B cell (primary cell): Measurements from ENCODE around the gene PROCA1. TPM values are rescaled to one million over a fixed set of nuclear protein-coding genes. Genes with fewer than 3 reads are reported as not detected.

Experiments used
- ATAC-seq: fragments of 200-7000 bp; cut with Tn5 transposase; one replicate; pipeline ENCODE4 v1.10.0; 2021; ENCODE audit warnings: low read depth, mild to moderate bottlenecking, moderate number of reproducible peaks, moderate library complexity
- CTCF ChIA-PET: fragments of 350-600 bp; sonication (Branson Sonifier 250); formaldehyde crosslinking; loops from one replicate; lab custom pipeline; 2021; ENCODE audit warnings: antibody characterized with exemption, inconsistent platforms; lab: Charles Lee
- POLR2A ChIA-PET: fragments of 350-600 bp; sonication (Branson Sonifier 250); formaldehyde crosslinking; loops from one replicate; lab custom pipeline; 2021; ENCODE audit warnings: antibody characterized with exemption; lab: Charles Lee
- DNase-seq: peaks from one replicate; pipeline ENCODE4 v3.0.0; 2013
- H2AFZ ChIP-seq: 2 replicates; pipeline ENCODE4 v1.6.1; 2012; ENCODE audit warnings: mild to moderate bottlenecking, low read depth, low read length; ENCODE audit not compliant: insufficient read depth, poor library complexity, severe bottlenecking
- H3K27ac ChIP-seq, 2 donors: 1 replicate in 1 of 2; 2 replicates in 1 of 2; pipeline ENCODE4 v1.5.1; 2012 to 2013; ENCODE audit warnings: low read length in 2 of 2, mild to moderate bottlenecking in 2 of 2, moderate library complexity in 1 of 2
- H3K27me3 ChIP-seq, 4 experiments: fragments of 200-600 bp in 1 of 4; sonication (generic) in 1 of 4; replicated peaks in 1 of 4; 1 replicate in 2 of 4; 2 replicates in 2 of 4; pipeline versions ENCODE4 v1.6.1 to v1.7.0; 2013 to 2016; ENCODE audit warnings: low read length in 3 of 4, mild to moderate bottlenecking in 2 of 4, mixed read lengths in 1 of 4, moderate library complexity in 1 of 4; ENCODE audit not compliant: insufficient read depth in 4 of 4, control insufficient read depth in 3 of 4; ENCODE audit errors: control extremely low read depth in 1 of 4
- H3K36me3 ChIP-seq, 2 experiments: replicated peaks in 1 of 2; 1 replicate in 1 of 2; 2 replicates in 1 of 2; pipeline versions ENCODE4 v1.6.1 to v1.7.1; 2013; ENCODE audit warnings: low read length in 1 of 2; ENCODE audit not compliant: insufficient read depth in 2 of 2, control insufficient read depth in 1 of 2; ENCODE audit errors: control extremely low read depth in 1 of 2, extremely low read depth in 1 of 2
- H3K4me1 ChIP-seq, 2 donors: fragments of 200-600 bp in 1 of 2; sonication (generic) in 1 of 2; 1 replicate in 1 of 2; 2 replicates in 1 of 2; pipeline versions ENCODE4 v1.5.1 to v1.6.1; 2013 to 2017; ENCODE audit warnings: low read length in 2 of 2; ENCODE audit not compliant: control insufficient read depth in 2 of 2, insufficient read depth in 2 of 2
- H3K4me2 ChIP-seq: replicated peaks from 2 replicates; pipeline ENCODE3; 2012; ENCODE audit warnings: mild to moderate bottlenecking, low read depth, low read length; ENCODE audit not compliant: poor library complexity, severe bottlenecking
- H3K4me3 ChIP-seq, 5 experiments: fragments of 200-600 bp in 1 of 5; sonication (generic) in 1 of 5; 1 replicate in 3 of 5; 2 replicates in 2 of 5; pipeline versions ENCODE4 v1.5.1 to v1.7.0; 2011 to 2016; ENCODE audit warnings: low read length in 4 of 5, mild to moderate bottlenecking in 4 of 5, low read depth in 2 of 5, control low read depth in 1 of 5, moderate library complexity in 1 of 5; ENCODE audit not compliant: insufficient read depth in 1 of 5; ENCODE audit errors: control extremely low read depth in 1 of 5, extremely low read depth in 1 of 5
- H3K79me2 ChIP-seq: fragments of 200-600 bp; sonication (generic); one replicate; pipeline ENCODE4 v1.6.0; 2016; ENCODE audit warnings: low read length; ENCODE audit not compliant: control insufficient read depth, insufficient read depth
- H3K9ac ChIP-seq: fragments of 200-600 bp; sonication (generic); 2 replicates; pipeline ENCODE4 v1.6.1; 2017; ENCODE audit warnings: mild to moderate bottlenecking, low read length, moderate library complexity
- H3K9me3 ChIP-seq, 3 donors: one replicate each; pipeline versions ENCODE4 v1.6.1 to v1.7.1; 2013; ENCODE audit warnings: low read length in 2 of 3; ENCODE audit not compliant: control insufficient read depth in 2 of 3, insufficient read depth in 1 of 3; ENCODE audit errors: control extremely low read depth in 1 of 3
- H4K20me1 ChIP-seq: 2 replicates; pipeline ENCODE4 v1.6.0; 2012; ENCODE audit warnings: mild to moderate bottlenecking, low read length; ENCODE audit not compliant: insufficient read depth, control insufficient read depth, poor library complexity, severe bottlenecking
- H3K27ac Mint-ChIP-seq: one replicate; pipeline ENCODE4 v1.8.0; 2021; ENCODE audit warnings: mixed read lengths
- H3K27me3 Mint-ChIP-seq: one replicate; pipeline ENCODE4 v1.8.0; 2021; ENCODE audit warnings: mixed read lengths
- H3K4me1 Mint-ChIP-seq: one replicate; pipeline ENCODE4 v1.8.0; 2021; ENCODE audit warnings: mixed read lengths
- H3K4me3 Mint-ChIP-seq: one replicate; pipeline ENCODE4 v1.8.0; 2021; ENCODE audit warnings: mixed read lengths
- H3K9me3 Mint-ChIP-seq: one replicate; pipeline ENCODE4 v1.8.0; 2022; ENCODE audit warnings: mixed read lengths; ENCODE audit not compliant: insufficient read depth
- EZH2 ChIP-seq: IDR thresholded peaks from 2 replicates; pipeline ENCODE4 v1.6.1; 2012; ENCODE audit warnings: borderline replicate concordance, low read depth, mild to moderate bottlenecking, moderate library complexity, low read length; ENCODE audit not compliant: insufficient read depth, poor library complexity, severe bottlenecking
- WGBS: methylation state at CpG from one replicate; pipeline ENCODE4 v1.1.5; 2013; ENCODE audit warnings: missing lambda C conversion rate; ENCODE audit not compliant: insufficient coverage; 5-methylcytosine and 5-hydroxymethylcytosine counted together
- intact Hi-C: fragments of 100-400 bp; cut with micrococcal nuclease; formaldehyde crosslinking; loops from one replicate; pipeline ENCODE4 v1.10.0; 2022
- polyA plus RNA-seq: library from polyadenylated mRNA; depleted of rRNA; stranded (reverse); fragments of >200 nt; gene quantifications from 2 replicates; pipeline ENCODE4 v1.2.3, GENCODE V29; 2012
- total RNA-seq, 2 donors: library from RNA; stranded (reverse); fragments of 120-200 nt in 1 of 2; gene quantifications; 1 replicate in 1 of 2; 2 replicates in 1 of 2; pipeline versions ENCODE4 v1.2.3 to v1.2.4, GENCODE V29; 2013 to 2022
- TF ChIP-seq, protein P1 (sequence below): fragments of 200-600 bp; IDR thresholded peaks from one replicate; pipeline ENCODE4 v1.8.0; 2022; ENCODE audit warnings: antibody characterized with exemption, mild to moderate bottlenecking

The PROCA1 gene
- total and polyA plus RNA-seq, 2 donors (not counting 1 experiment from before 2014, with no cell fraction given), result 7.4 to 26.8 TPM

DNA sequence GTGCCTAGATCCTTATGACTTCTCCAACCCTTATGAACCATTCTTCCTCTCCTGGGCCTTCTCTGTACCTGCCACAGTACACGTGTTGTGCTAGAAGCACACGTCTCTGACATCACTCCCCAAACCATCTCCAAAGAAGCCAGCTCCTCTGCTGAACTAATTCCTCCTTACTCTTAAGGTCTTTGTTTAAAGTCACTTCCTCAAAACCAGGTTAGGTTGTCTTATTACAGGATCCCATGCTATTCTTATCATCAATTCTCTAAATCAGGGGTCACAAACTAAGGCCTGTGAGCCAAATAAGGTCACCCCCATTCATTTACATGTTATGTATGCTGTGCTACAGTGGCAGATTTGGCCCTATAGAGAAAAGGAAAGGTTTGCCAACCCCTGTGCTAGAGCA, 45.7 kb downstream of the PROCA1 start:
- peaks cover 83% of the 10 kb centered on the region for H3K79me2 ChIP-seq
- DNase-seq, result no peak
- Mint-ChIP-seq H3K4me1 (peaks cover 53% of the 10 kb centered on the region), H3K4me3 (no peak overlapping the region), H3K9me3 (no peaks in the 10 kb centered on the region), H3K27ac (no peak overlapping the region), H3K27me3 (no peaks in the 10 kb centered on the region)
- H4K20me1 ChIP-seq, result peaks cover 42% of the 10 kb centered on the region
- H3K4me3 ChIP-seq, result no peak overlapping the region
- H3K4me1 ChIP-seq, result peaks cover 15 to 23% of the 10 kb centered on the region in 2 donors
- WGBS, result 90% methylated on average over 1 of the region's 2 CpGs
- intact Hi-C loops, result no loop called here
- CTCF ChIA-PET, result no interaction called here
- no peak overlapping the region for H3K9ac ChIP-seq
- no peaks in the 10 kb centered on the region for H3K27me3 ChIP-seq
- no peaks in the 10 kb centered on the region for H3K9me3 ChIP-seq
- ATAC-seq, result no peak
- H3K27ac ChIP-seq, result no peak overlapping the region
- POLR2A ChIA-PET, result interaction anchor here (0.7 kb wide), 1 partner anchor 86 kb away, joined by 4 read pairs; no protein-coding TSS in a partner anchor
- TF ChIP-seq, protein P1, sequence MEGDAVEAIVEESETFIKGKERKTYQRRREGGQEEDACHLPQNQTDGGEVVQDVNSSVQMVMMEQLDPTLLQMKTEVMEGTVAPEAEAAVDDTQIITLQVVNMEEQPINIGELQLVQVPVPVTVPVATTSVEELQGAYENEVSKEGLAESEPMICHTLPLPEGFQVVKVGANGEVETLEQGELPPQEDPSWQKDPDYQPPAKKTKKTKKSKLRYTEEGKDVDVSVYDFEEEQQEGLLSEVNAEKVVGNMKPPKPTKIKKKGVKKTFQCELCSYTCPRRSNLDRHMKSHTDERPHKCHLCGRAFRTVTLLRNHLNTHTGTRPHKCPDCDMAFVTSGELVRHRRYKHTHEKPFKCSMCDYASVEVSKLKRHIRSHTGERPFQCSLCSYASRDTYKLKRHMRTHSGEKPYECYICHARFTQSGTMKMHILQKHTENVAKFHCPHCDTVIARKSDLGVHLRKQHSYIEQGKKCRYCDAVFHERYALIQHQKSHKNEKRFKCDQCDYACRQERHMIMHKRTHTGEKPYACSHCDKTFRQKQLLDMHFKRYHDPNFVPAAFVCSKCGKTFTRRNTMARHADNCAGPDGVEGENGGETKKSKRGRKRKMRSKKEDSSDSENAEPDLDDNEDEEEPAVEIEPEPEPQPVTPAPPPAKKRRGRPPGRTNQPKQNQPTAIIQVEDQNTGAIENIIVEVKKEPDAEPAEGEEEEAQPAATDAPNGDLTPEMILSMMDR, result no peak
- TF ChIP-seq EZH2, result no peak
- H2AFZ ChIP-seq, result no peak overlapping the region
- peaks cover 0 to 34% of the 10 kb centered on the region in 2 experiments for H3K36me3 ChIP-seq
- no peak overlapping the region for H3K4me2 ChIP-seq

GRCh38 chr17:28663723-28664122, 48.0 kb downstream of the PROCA1 start:
- H3K79me2 ChIP-seq, result peaks cover 93% of the 10 kb centered on the region
- H4K20me1 ChIP-seq, result peaks cover 38% of the 10 kb centered on the region
- H3K9me3 Mint-ChIP-seq, result no peaks in the 10 kb centered on the region
- H3K27ac ChIP-seq, result no peak overlapping the region
- H3K27me3 ChIP-seq, result no peaks in the 10 kb centered on the region
- no peak overlapping the region for H3K9ac ChIP-seq
- no peak for TF ChIP-seq EZH2
- TF ChIP-seq, protein P1, result no peak
- peaks cover 22 to 29% of the 10 kb centered on the region in 2 donors for H3K4me1 ChIP-seq
- POLR2A ChIA-PET, result interaction anchor here (1.2 to 4.3 kb wide), 2 partner anchors 13 to 18 kb away, joined by 7 to 42 read pairs; partner anchors contain the start of gene BLTP2
- H3K36me3 ChIP-seq, result peaks cover 0 to 30% of the 10 kb centered on the region in 2 experiments
- H3K4me1 Mint-ChIP-seq, result peaks cover 63% of the 10 kb centered on the region
- H3K4me3 ChIP-seq, result no peak overlapping the region
- ATAC-seq (no peak), DNase-seq (no peak)
- peak overlapping the region; percentile 99 for H3K4me3 Mint-ChIP-seq
- H2AFZ ChIP-seq, result no peak overlapping the region
- peak overlapping the region; percentile 100 for H3K27ac Mint-ChIP-seq
- intact Hi-C loops, result no loop called here
- CTCF ChIA-PET, result interaction anchor here (1.9 to 4.2 kb wide), 2 partner anchors 15 to 18 kb away, joined by 5 to 59 read pairs; partner anchors contain the start of gene BLTP2
- peaks cover 0 to 7% (median 0%) of the 10 kb centered on the region in 3 donors for H3K9me3 ChIP-seq
- H3K4me2 ChIP-seq, result no peak overlapping the region
- H3K27me3 Mint-ChIP-seq, result no peaks in the 10 kb centered on the region
